ENCODE data around the gene HSDL2. TPM values are rescaled to one million over a fixed set of nuclear protein-coding genes. Genes with fewer than 3 reads are reported as not detected.
"Not testable (repeated sequence)": the region's sequence is repeated elsewhere in the genome, so short reads cannot be mapped to it uniquely, and the experiment has no call there.

HSDL2 gene
- total RNA-seq, 1 donor from 2014 or later = 22.9 TPM

- DNase-seq (ENCODE audit: low read depth, low spot score) = no peak
Measured at GRCh38 chr9:112496074-112496722, 116.3 kb downstream of the HSDL2 start.

- no peak for DNase-seq (ENCODE audit: low read depth, low spot score)
Measured at GRCh38 chr9:112500842-112501241, 120.9 kb downstream of the HSDL2 start.

GRCh38 chr9:112501287-112501686, 121.4 kb downstream of the HSDL2 start:
- DNase-seq (ENCODE audit: low read depth, low spot score) = no peak

GRCh38 chr9:112502175-112502946, 122.5 kb downstream of the HSDL2 start:
- DNase-seq (ENCODE audit: low read depth, low spot score) = no peak

- no peak for DNase-seq (ENCODE audit: low read depth, low spot score)
Measured at GRCh38 chr9:112503170-112503569, 123.3 kb downstream of the HSDL2 start.

GRCh38 chr9:112505086-112505485, 125.2 kb downstream of the HSDL2 start:
- DNase-seq (ENCODE audit: low read depth, low spot score) = no peak

GRCh38 chr9:112505607-112506006, 125.7 kb downstream of the HSDL2 start:
- no peak for DNase-seq (ENCODE audit: low read depth, low spot score)

- DNase-seq (ENCODE audit: low read depth, low spot score) = no peak
Measured at GRCh38 chr9:112506571-112506970, 126.7 kb downstream of the HSDL2 start.

GRCh38 chr9:112507001-112507680, 127.2 kb downstream of the HSDL2 start:
- DNase-seq (ENCODE audit: low read depth, low spot score) = no peak

- no peak for DNase-seq (ENCODE audit: low read depth, low spot score)
Measured at GRCh38 chr9:112508377-112508776, 128.5 kb downstream of the HSDL2 start.

GRCh38 chr9:112512377-112512776, 132.5 kb downstream of the HSDL2 start:
- DNase-seq (ENCODE audit: low read depth, low spot score) = not testable (repeated sequence)

- no peak for DNase-seq (ENCODE audit: low read depth, low spot score)
Measured at GRCh38 chr9:112516769-112517168, 136.9 kb downstream of the HSDL2 start.

GRCh38 chr9:112520069-112520468, 140.2 kb downstream of the HSDL2 start:
- no peak for DNase-seq (ENCODE audit: low read depth, low spot score)

GRCh38 chr9:112520656-112521055, 140.7 kb downstream of the HSDL2 start:
- DNase-seq (ENCODE audit: low read depth, low spot score) = no peak

Other genes with a start within 250 kb of the HSDL2 start
- gene SUSD1, start 204.8 kb upstream of the HSDL2 start, total RNA-seq = 29.5 and 46.5 TPM in 2 replicates
- 39.4 and 49.4 TPM in 2 replicates for gene PTBP3, start 46.5 kb upstream of the HSDL2 start, total RNA-seq
- 0.79 and 2.1 TPM in 2 replicates for gene KIAA1958, start 106.7 kb downstream of the HSDL2 start, total RNA-seq

All from pulmonary artery endothelial cell (primary cell).